OCI-LY7 (cell line): Measurements from ENCODE around the gene B4GAT1.

Experiments used
- EZH2phosphoT487 ChIP-seq: fragments of 200-600 bp; sonication (generic); IDR thresholded peaks from 2 replicates; pipeline ENCODE4 v1.6.1; 2018; ENCODE audit warnings: low read depth, borderline replicate concordance, mild to moderate bottlenecking, mixed run types, antibody characterized with exemption, low read length, moderate library complexity, mixed read lengths
- TF ChIP-seq, protein P1 (sequence below): fragments of 200-600 bp; sonication (generic); conservative IDR thresholded peaks from 2 replicates; pipeline ENCODE4 v1.5.1; 2014; ENCODE audit warnings: mild to moderate bottlenecking, antibody characterized with exemption, low read length, moderate library complexity, mixed read lengths

DNA sequence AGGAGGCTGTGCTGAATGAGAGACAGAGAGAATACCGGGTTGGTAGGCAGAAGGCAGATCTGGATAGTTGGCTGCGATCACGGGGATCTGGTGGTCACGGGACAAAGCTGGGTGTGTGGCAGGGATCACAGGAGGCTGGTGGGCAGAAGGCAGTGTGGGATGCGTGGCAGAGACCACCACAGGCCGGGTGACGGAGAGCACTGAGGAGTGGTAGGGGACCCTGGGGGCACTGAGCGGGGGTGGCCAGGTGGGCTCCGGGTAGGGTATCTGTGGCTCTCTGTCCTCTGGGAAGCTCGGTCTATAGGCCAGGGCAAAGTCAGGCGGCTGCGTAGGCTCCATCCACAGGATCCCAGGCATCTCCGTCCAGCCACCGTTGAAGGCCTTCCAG is 31.9 kb downstream of the B4GAT1 start:
- TF ChIP-seq, protein P1, sequence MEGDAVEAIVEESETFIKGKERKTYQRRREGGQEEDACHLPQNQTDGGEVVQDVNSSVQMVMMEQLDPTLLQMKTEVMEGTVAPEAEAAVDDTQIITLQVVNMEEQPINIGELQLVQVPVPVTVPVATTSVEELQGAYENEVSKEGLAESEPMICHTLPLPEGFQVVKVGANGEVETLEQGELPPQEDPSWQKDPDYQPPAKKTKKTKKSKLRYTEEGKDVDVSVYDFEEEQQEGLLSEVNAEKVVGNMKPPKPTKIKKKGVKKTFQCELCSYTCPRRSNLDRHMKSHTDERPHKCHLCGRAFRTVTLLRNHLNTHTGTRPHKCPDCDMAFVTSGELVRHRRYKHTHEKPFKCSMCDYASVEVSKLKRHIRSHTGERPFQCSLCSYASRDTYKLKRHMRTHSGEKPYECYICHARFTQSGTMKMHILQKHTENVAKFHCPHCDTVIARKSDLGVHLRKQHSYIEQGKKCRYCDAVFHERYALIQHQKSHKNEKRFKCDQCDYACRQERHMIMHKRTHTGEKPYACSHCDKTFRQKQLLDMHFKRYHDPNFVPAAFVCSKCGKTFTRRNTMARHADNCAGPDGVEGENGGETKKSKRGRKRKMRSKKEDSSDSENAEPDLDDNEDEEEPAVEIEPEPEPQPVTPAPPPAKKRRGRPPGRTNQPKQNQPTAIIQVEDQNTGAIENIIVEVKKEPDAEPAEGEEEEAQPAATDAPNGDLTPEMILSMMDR = no peak
- no peak for TF ChIP-seq EZH2phosphoT487
